Effector memory CD4-positive, alpha-beta T cell (primary cell): ENCODE data around the gene ITM2C.

ENCODE experiments used
- DNase-seq, 3 donors: peaks; one replicate each; pipeline ENCODE4 v3.0.0-alpha.2; 2020
- H3K27ac ChIP-seq: 2 replicates; pipeline ENCODE4 v1.7.0; 2013; ENCODE audit warnings: mild to moderate bottlenecking, low read length, moderate library complexity; ENCODE audit not compliant: insufficient read depth, poor library complexity, severe bottlenecking
- H3K27me3 ChIP-seq: replicated peaks from 2 replicates; pipeline ENCODE4 v1.7.0; 2013; ENCODE audit warnings: mild to moderate bottlenecking, low read length; ENCODE audit not compliant: insufficient read depth, control insufficient read depth, poor library complexity, severe bottlenecking
- H3K36me3 ChIP-seq: 2 replicates; pipeline ENCODE4 v1.7.0; 2013; ENCODE audit warnings: mild to moderate bottlenecking, low read length, moderate library complexity; ENCODE audit not compliant: control insufficient read depth, insufficient read depth
- H3K4me1 ChIP-seq: 2 replicates; pipeline ENCODE4 v1.7.0; 2013; ENCODE audit warnings: low read length, mild to moderate bottlenecking; ENCODE audit not compliant: control insufficient read depth, insufficient read depth, poor library complexity, severe bottlenecking
- H3K4me3 ChIP-seq: 2 replicates; pipeline ENCODE4 v1.7.0; 2013; ENCODE audit warnings: low read length, low read depth, mild to moderate bottlenecking; ENCODE audit not compliant: insufficient read depth, poor library complexity, severe bottlenecking
- H3K9me3 ChIP-seq: 2 replicates; pipeline ENCODE4 v1.7.0; 2013; ENCODE audit warnings: mild to moderate bottlenecking, low read length, moderate library complexity; ENCODE audit not compliant: control insufficient read depth

ITM2C gene

GRCh38 chr2:230914886-230915285 is 50.1 kb downstream of the ITM2C start:
- Histone ChIP-seq H3K4me3 (no peak overlapping the region), H3K36me3 (no peaks in the 10 kb centered on the region), H3K27me3 (peaks cover 3% of the 10 kb centered on the region), H3K4me1 (no peaks in the 10 kb centered on the region), H3K9me3 (no peaks in the 10 kb centered on the region), H3K27ac (no peak overlapping the region)
- no peak for DNase-seq

- no peak overlapping the region for H3K27ac ChIP-seq
- no peaks in the 10 kb centered on the region for H3K9me3 ChIP-seq
- no peak overlapping the region for H3K4me3 ChIP-seq
- no peaks in the 10 kb centered on the region for H3K4me1 ChIP-seq
- no peak for DNase-seq
- H3K27me3 ChIP-seq, result peaks cover 3% of the 10 kb centered on the region
- H3K36me3 ChIP-seq, result no peaks in the 10 kb centered on the region
Measured at GRCh38 chr2:230915319-230915718, 50.6 kb downstream of the ITM2C start.

- H3K36me3 ChIP-seq, result no peaks in the 10 kb centered on the region
- no peaks in the 10 kb centered on the region for H3K9me3 ChIP-seq
- H3K27ac ChIP-seq, result no peak overlapping the region
- DNase-seq, result no peak
- no peak overlapping the region for H3K4me3 ChIP-seq
- no peaks in the 10 kb centered on the region for H3K4me1 ChIP-seq
- H3K27me3 ChIP-seq, result peaks cover 3% of the 10 kb centered on the region
Measured at GRCh38 chr2:230916218-230916617, 51.5 kb downstream of the ITM2C start.

GRCh38 chr2:230919240-230919639 is 54.5 kb downstream of the ITM2C start:
- Histone ChIP-seq H3K27me3 (peaks cover 3% of the 10 kb centered on the region), H3K4me3 (no peak overlapping the region), H3K9me3 (no peaks in the 10 kb centered on the region), H3K4me1 (peaks cover 6% of the 10 kb centered on the region), H3K27ac (no peak overlapping the region), H3K36me3 (no peaks in the 10 kb centered on the region)
- DNase-seq, result no peak

- no peak for DNase-seq
- Histone ChIP-seq H3K27me3 (peaks cover 3% of the 10 kb centered on the region), H3K4me3 (no peak overlapping the region), H3K4me1 (peaks cover 8% of the 10 kb centered on the region), H3K36me3 (no peaks in the 10 kb centered on the region), H3K9me3 (no peaks in the 10 kb centered on the region), H3K27ac (no peak overlapping the region)
Measured at GRCh38 chr2:230919681-230920080, 54.9 kb downstream of the ITM2C start.

- H3K27ac ChIP-seq, result no peak overlapping the region
- peaks cover 8% of the 10 kb centered on the region for H3K4me1 ChIP-seq
- H3K4me3 ChIP-seq, result no peak overlapping the region
- H3K9me3 ChIP-seq, result no peaks in the 10 kb centered on the region
- no peak for DNase-seq
- peaks cover 3% of the 10 kb centered on the region for H3K27me3 ChIP-seq
- no peaks in the 10 kb centered on the region for H3K36me3 ChIP-seq
Measured at GRCh38 chr2:230920167-230920566, 55.4 kb downstream of the ITM2C start.

GRCh38 chr2:230921806-230922595 is 57.3 kb downstream of the ITM2C start:
- Histone ChIP-seq H3K27me3 (peaks cover 3% of the 10 kb centered on the region), H3K27ac (no peak overlapping the region)
- DNase-seq, result no peak

GRCh38 chr2:230922951-230923717 is 58.4 kb downstream of the ITM2C start:
- H3K4me1 ChIP-seq, result peaks cover 12% of the 10 kb centered on the region
- H3K4me3 ChIP-seq, result no peak overlapping the region
- no peak overlapping the region for H3K27ac ChIP-seq
- H3K9me3 ChIP-seq, result no peaks in the 10 kb centered on the region
- no peak for DNase-seq
- H3K36me3 ChIP-seq, result no peaks in the 10 kb centered on the region
- peaks cover 3% of the 10 kb centered on the region for H3K27me3 ChIP-seq

More at GRCh38 chr2:230921806-230922595, 57.3 kb downstream of the ITM2C start:
- H3K36me3 ChIP-seq, result no peaks in the 10 kb centered on the region
- H3K9me3 ChIP-seq, result no peaks in the 10 kb centered on the region
- peaks cover 12% of the 10 kb centered on the region for H3K4me1 ChIP-seq
- H3K4me3 ChIP-seq, result no peak overlapping the region

GRCh38 chr2:230924092-230924469 is 59.3 kb downstream of the ITM2C start:
- peak overlapping the region; percentile 54 for H3K4me3 ChIP-seq
- peak overlapping the region; percentile 43 for H3K27ac ChIP-seq
- DNase-seq, result no peak
- H3K9me3 ChIP-seq, result no peaks in the 10 kb centered on the region
- H3K27me3 ChIP-seq, result peaks cover under 1% of the 10 kb centered on the region
- H3K36me3 ChIP-seq, result no peaks in the 10 kb centered on the region
- peaks cover 12% of the 10 kb centered on the region for H3K4me1 ChIP-seq
